ENCODE data around the gene EYS. TPM values are rescaled to one million over a fixed set of nuclear protein-coding genes. Genes with fewer than 3 reads are reported as not detected.

Gene EYS
- total and polyA plus RNA-seq, 9 of the 15 experiments (the other 6 are each of a cell fraction or from before 2014, with no cell fraction given): 0.03 to 0.36 (median 0.10) TPM; not detected in 2

GRCh38 chr6:64141680-64142079, 1565.3 kb downstream of the EYS start (continued):
- TF ChIP-seq ZBTB5 (IDR thresholded peaks at IDR 0.05) (no peak), ETS1 (conservative IDR thresholded peaks at IDR 0.05; ENCODE audit: control insufficient read depth, low read depth, low read length) (no peak), TCFL5 (CRISPR knock-in tag; conservative IDR thresholded peaks at IDR 0.05) (no peak), FOXO4 (CRISPR knock-in tag; IDR thresholded peaks at IDR 0.05) (no peak), E2F6 (IDR thresholded peaks at IDR 0.05; ENCODE audit: borderline replicate concordance in 1 of 2, extremely low read depth in 1 of 2, insufficient read depth in 1 of 2, insufficient read length in 1 of 2, low read depth in 1 of 2, low read length in 1 of 2, poor library complexity in 1 of 2, severe bottlenecking in 1 of 2) (no peak), POLR2H (tag; IDR thresholded peaks at IDR 0.05; ENCODE audit: low read depth) (no peak), SREBF2 (CRISPR knock-in tag; IDR thresholded peaks at IDR 0.05) (no peak), CBFA2T2 (conservative IDR thresholded peaks at IDR 0.05) (no peak), ZNF778 (CRISPR knock-in tag; IDR thresholded peaks at IDR 0.05) (no peak)
